Measurements from ENCODE around the gene LTBP1.
A peak's percentile ranks its signal among the peaks of the same experiment; 100 is the strongest.
"Not testable (repeated sequence)": the region's sequence is repeated elsewhere in the genome, so short reads cannot be mapped to it uniquely, and the experiment has no call there.

The LTBP1 gene

GRCh38 chr2:33365264-33365970 is 418.7 kb downstream of the LTBP1 start:
- DNase-seq (ENCODE audit: insufficient read length) (no peak), FAIRE-seq (no peak)
- TF ChIP-seq POLR2A (IDR thresholded peaks at IDR 0.05; ENCODE audit: low read depth, low read length) (no peak), POLR2AphosphoS5 (IDR thresholded peaks at IDR 0.05; ENCODE audit: low read depth, low read length) (no peak), TAF1 (IDR thresholded peaks at IDR 0.05; ENCODE audit: borderline replicate concordance, low read depth, low read length) (no peak)

GRCh38 chr2:33366473-33366872 is 419.7 kb downstream of the LTBP1 start:
- TF ChIP-seq POLR2AphosphoS5 (IDR thresholded peaks at IDR 0.05; ENCODE audit: low read depth, low read length) (no peak), TAF1 (IDR thresholded peaks at IDR 0.05; ENCODE audit: borderline replicate concordance, low read depth, low read length) (no peak), POLR2A (IDR thresholded peaks at IDR 0.05; ENCODE audit: low read depth, low read length) (no peak)
- no peak for FAIRE-seq
- DNase-seq (ENCODE audit: insufficient read length): no peak

GRCh38 chr2:33368524-33368923 is 421.8 kb downstream of the LTBP1 start:
- FAIRE-seq; DNase-seq (ENCODE audit: insufficient read length): not testable (repeated sequence)

- no peak for DNase-seq (ENCODE audit: insufficient read length)
- no peak for FAIRE-seq
Measured at GRCh38 chr2:33369191-33369590, 422.4 kb downstream of the LTBP1 start.

GRCh38 chr2:33370636-33371265 is 424.0 kb downstream of the LTBP1 start:
- DNase-seq (ENCODE audit: insufficient read length) (no peak), FAIRE-seq (no peak)
- TF ChIP-seq POLR2A (IDR thresholded peaks at IDR 0.05; ENCODE audit: low read depth, low read length) (no peak), TAF1 (IDR thresholded peaks at IDR 0.05; ENCODE audit: borderline replicate concordance, low read depth, low read length) (no peak), POLR2AphosphoS5 (IDR thresholded peaks at IDR 0.05; ENCODE audit: low read depth, low read length) (no peak)

More at GRCh38 chr2:33369191-33369590, 422.4 kb downstream of the LTBP1 start:
- TF ChIP-seq POLR2A (IDR thresholded peaks at IDR 0.05; ENCODE audit: low read depth, low read length) (no peak), TAF1 (IDR thresholded peaks at IDR 0.05; ENCODE audit: borderline replicate concordance, low read depth, low read length) (no peak), POLR2AphosphoS5 (IDR thresholded peaks at IDR 0.05; ENCODE audit: low read depth, low read length) (no peak)

- TF ChIP-seq TAF1 (IDR thresholded peaks at IDR 0.05; ENCODE audit: borderline replicate concordance, low read depth, low read length): no peak
- no peak for TF ChIP-seq POLR2AphosphoS5 (IDR thresholded peaks at IDR 0.05; ENCODE audit: low read depth, low read length)
- no peak for TF ChIP-seq POLR2A (IDR thresholded peaks at IDR 0.05; ENCODE audit: low read depth, low read length)
- DNase-seq (ENCODE audit: insufficient read length): no peak
- no peak for FAIRE-seq
Measured at GRCh38 chr2:33371304-33372090, 424.7 kb downstream of the LTBP1 start.

- DNase-seq (ENCODE audit: insufficient read length) (peak; percentile 11), FAIRE-seq (peak; percentile 53)
- TF ChIP-seq POLR2A (IDR thresholded peaks at IDR 0.05; ENCODE audit: low read depth, low read length): no peak
- TF ChIP-seq POLR2AphosphoS5 (IDR thresholded peaks at IDR 0.05; ENCODE audit: low read depth, low read length): no peak
- TF ChIP-seq TAF1 (IDR thresholded peaks at IDR 0.05; ENCODE audit: borderline replicate concordance, low read depth, low read length): no peak
Measured at GRCh38 chr2:33372940-33373553, 426.3 kb downstream of the LTBP1 start.

GRCh38 chr2:33373986-33374385 is 427.2 kb downstream of the LTBP1 start:
- DNase-seq (ENCODE audit: insufficient read length) (no peak), FAIRE-seq (no peak)
- no peak for TF ChIP-seq POLR2AphosphoS5 (IDR thresholded peaks at IDR 0.05; ENCODE audit: low read depth, low read length)
- TF ChIP-seq TAF1 (IDR thresholded peaks at IDR 0.05; ENCODE audit: borderline replicate concordance, low read depth, low read length): no peak
- no peak for TF ChIP-seq POLR2A (IDR thresholded peaks at IDR 0.05; ENCODE audit: low read depth, low read length)

GRCh38 chr2:33375054-33375453 is 428.3 kb downstream of the LTBP1 start:
- TF ChIP-seq POLR2A (IDR thresholded peaks at IDR 0.05; ENCODE audit: low read depth, low read length) (no peak), TAF1 (IDR thresholded peaks at IDR 0.05; ENCODE audit: borderline replicate concordance, low read depth, low read length) (no peak), POLR2AphosphoS5 (IDR thresholded peaks at IDR 0.05; ENCODE audit: low read depth, low read length) (no peak)
- DNase-seq (ENCODE audit: insufficient read length): no peak
- FAIRE-seq: no peak

- TF ChIP-seq TAF1 (IDR thresholded peaks at IDR 0.05; ENCODE audit: borderline replicate concordance, low read depth, low read length): no peak
- no peak for TF ChIP-seq POLR2AphosphoS5 (IDR thresholded peaks at IDR 0.05; ENCODE audit: low read depth, low read length)
- no peak for TF ChIP-seq POLR2A (IDR thresholded peaks at IDR 0.05; ENCODE audit: low read depth, low read length)
- FAIRE-seq: no peak
- DNase-seq (ENCODE audit: insufficient read length): no peak
Measured at GRCh38 chr2:33377048-33377447, 430.3 kb downstream of the LTBP1 start.

GRCh38 chr2:33378556-33379210 is 431.9 kb downstream of the LTBP1 start:
- FAIRE-seq: no peak
- DNase-seq (ENCODE audit: insufficient read length): no peak
- no peak for TF ChIP-seq POLR2AphosphoS5 (IDR thresholded peaks at IDR 0.05; ENCODE audit: low read depth, low read length)
- no peak for TF ChIP-seq TAF1 (IDR thresholded peaks at IDR 0.05; ENCODE audit: borderline replicate concordance, low read depth, low read length)
- TF ChIP-seq POLR2A (IDR thresholded peaks at IDR 0.05; ENCODE audit: low read depth, low read length): no peak

Measured in GM12892 (cell line).